ENCODE results near the gene COX6A2.
"Not testable (repeated sequence)": the region's sequence is repeated elsewhere in the genome, so short reads cannot be mapped to it uniquely, and the experiment has no call there.

Gene COX6A2

GRCh38 chr16:31438414-31438813 is 10.3 kb upstream of the COX6A2 start:
- no peak for DNase-seq (ENCODE audit: low read depth in 2 of 2)

GRCh38 chr16:31436221-31437045 is 8.3 kb upstream of the COX6A2 start:
- DNase-seq (ENCODE audit: low read depth in 2 of 2) = no peak

- DNase-seq (ENCODE audit: low read depth in 2 of 2) = no peak
Observed at GRCh38 chr16:31435341-31436220, 7.4 kb upstream of the COX6A2 start.

DNA sequence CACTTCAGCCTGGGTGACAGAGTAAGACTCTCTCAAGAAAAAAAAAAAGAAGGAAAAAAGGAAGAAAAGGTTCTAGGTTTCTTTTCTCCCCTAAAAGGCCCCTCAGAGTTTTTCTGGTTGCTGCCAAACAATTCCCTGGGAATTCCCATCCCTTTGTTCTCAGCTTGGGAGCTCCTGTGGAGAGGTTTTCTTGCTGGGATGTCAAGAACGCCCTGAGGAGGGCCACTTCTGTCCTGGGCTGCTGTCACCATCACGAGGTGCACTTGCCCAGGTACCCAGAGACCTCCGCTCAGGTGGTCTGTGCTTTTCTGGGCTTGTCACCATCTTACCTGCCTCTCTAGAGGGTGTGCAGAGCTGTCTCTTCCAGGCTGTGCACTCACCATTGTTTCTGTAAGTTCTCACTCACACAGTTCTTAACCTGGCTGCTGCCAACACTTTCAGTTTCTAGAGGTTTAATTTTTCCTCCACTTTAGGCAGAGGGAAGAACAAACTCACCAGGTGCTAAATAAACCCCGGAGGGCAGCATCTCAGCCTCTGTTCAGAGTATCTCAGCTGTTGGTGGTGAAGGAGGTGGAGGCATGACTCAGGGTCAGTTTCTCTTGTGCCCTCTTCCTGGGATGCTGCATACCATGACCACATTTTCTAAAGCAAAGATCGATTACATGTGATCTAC is 2.4 kb upstream of the COX6A2 start:
- DNase-seq (ENCODE audit: low read depth in 2 of 2) = no peak

GRCh38 chr16:31429796-31430195 is 1.6 kb upstream of the COX6A2 start:
- no peak for DNase-seq (ENCODE audit: low read depth in 2 of 2)

GRCh38 chr16:31429314-31429713 is 1.2 kb upstream of the COX6A2 start:
- no peak for DNase-seq (ENCODE audit: low read depth in 2 of 2)

GRCh38 chr16:31428638-31429247 is 583 bp upstream of the COX6A2 start:
- no peak for DNase-seq (ENCODE audit: low read depth in 2 of 2)

- peak; percentile 40 to 41 for DNase-seq (ENCODE audit: low read depth in 2 of 2)
Observed at GRCh38 chr16:31427441-31428278, 500 bp downstream of the COX6A2 start.

DNA sequence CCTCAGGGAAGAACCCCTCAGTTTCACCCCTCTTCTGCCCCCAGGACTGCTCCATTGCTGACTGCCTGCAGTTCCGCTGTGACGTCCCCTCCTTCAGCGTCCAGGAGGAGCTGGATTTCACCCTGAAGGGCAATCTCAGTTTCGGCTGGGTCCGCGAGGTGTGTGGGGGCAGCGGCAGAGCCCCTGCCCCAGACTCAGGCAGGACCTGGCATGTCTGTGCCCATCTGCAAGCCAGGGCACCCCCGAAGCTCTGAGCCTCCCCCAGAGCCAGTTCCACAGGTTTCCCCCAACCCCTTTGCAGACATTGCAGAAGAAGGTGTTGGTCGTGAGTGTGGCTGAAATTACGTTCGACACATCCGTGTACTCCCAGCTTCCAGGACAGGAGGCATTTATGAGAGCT is 4.4 kb downstream of the COX6A2 start:
- no peak for DNase-seq (ENCODE audit: low read depth in 2 of 2)

- DNase-seq (ENCODE audit: low read depth in 2 of 2) = no peak
Observed at GRCh38 chr16:31423241-31423640, 4.9 kb downstream of the COX6A2 start.

- peak; percentile 52 to 63 for DNase-seq (ENCODE audit: low read depth in 2 of 2)
Observed at GRCh38 chr16:31421587-31421986, 6.6 kb downstream of the COX6A2 start.

DNA sequence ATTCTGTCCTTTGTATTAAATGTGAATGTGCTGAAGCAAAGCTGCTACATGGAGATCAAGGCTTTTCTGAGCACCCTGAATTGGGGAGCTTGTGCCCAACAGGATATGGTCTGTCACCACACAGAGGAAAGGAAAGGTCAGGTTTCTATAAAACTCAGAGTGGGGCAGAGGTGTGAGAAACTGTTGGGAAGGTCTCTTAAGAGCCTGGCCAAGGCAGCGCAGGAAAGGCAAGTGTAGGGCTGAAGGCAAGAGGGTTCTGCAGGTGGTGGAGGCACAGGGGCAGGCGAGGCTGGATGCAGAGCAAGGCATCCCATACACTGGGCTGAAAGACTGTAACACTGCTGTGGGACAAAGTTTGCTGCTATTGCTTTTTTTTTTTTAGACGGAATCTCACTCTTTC is 8.1 kb downstream of the COX6A2 start:
- no peak for DNase-seq (ENCODE audit: low read depth in 2 of 2)

DNA sequence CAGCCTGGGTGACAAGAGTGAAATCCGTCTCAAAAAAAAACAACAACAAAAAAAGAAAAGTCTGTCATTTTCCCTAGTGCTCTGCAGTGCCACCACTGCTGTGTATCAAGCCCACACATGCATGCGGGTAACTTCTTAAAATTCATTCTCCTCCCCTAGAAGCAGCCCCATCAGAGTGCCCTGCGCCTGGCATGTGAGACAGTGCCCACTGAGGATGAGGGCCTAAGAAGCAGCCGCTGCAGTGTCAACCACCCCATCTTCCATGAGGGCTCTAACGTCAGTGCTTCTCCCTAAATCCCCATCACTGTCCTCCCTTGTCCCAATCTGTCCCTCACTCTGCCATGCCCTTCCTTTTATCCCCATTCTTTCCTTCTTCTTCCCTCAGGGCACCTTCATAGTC is 10.2 kb downstream of the COX6A2 start:
- DNase-seq (ENCODE audit: low read depth in 2 of 2) = no peak

- not testable (repeated sequence) for DNase-seq (ENCODE audit: low read depth in 2 of 2)
Observed at GRCh38 chr16:31417036-31417435, 11.1 kb downstream of the COX6A2 start.

DNA sequence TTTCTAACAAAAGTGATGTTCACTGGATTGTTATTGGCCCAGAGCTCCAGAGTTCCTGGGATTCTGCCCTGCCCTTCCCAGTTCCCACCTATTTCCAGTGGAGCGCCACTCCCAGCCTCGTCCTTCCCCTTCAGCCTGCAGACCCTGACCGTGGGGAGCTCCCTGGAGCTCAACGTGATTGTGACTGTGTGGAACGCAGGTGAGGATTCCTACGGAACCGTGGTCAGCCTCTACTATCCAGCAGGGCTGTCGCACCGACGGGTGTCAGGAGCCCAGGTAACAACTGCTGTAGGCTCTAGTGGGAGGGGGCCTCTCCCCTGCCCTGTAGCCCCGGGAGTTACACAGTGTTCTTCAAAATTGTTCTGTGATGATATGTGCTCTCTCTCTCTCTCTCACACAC is 11.8 kb downstream of the COX6A2 start:
- no peak for DNase-seq (ENCODE audit: low read depth in 2 of 2)

DNA sequence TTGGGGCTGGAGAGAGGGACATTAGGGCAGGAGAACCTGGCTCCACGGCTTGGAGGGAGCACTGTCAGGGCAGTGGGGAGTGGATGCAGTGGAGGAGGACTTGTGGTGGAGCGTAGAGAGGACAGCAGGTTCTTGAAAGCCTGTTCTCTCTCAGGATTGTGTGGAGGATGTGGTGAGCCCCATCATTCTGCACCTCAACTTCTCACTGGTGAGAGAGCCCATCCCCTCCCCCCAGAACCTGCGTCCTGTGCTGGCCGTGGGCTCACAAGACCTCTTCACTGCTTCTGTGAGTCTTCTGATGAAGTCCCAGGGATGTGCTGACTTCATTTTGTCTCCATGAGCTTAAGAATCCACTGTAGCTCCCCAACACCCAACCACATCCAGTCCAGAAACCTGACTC is 13.5 kb downstream of the COX6A2 start:
- no peak for DNase-seq (ENCODE audit: low read depth in 2 of 2)

- no peak for DNase-seq (ENCODE audit: low read depth in 2 of 2)
Observed at GRCh38 chr16:31413943-31414342, 14.2 kb downstream of the COX6A2 start.

GRCh38 chr16:31413381-31413780 is 14.8 kb downstream of the COX6A2 start:
- DNase-seq (ENCODE audit: low read depth in 2 of 2) = no peak

DNA sequence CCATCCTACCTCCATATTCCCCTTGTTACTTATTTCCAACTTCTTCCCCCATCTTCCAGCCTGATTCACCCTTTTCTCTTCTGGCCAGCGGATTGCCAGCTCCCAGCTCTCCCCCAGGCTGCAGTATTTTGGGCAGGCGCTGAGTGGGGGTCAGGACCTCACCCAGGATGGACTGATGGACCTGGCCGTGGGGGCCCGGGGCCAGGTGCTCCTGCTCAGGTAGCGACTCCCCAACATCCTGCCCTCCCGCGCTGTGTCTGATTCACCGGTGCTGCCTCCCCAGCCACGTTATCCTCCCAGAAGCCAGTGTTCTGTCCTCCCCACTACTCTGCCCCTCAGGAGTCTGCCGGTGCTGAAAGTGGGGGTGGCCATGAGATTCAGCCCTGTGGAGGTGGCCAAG is 15.4 kb downstream of the COX6A2 start:
- DNase-seq (ENCODE audit: low read depth in 2 of 2) = no peak

GRCh38 chr16:31411024-31411844 is 16.9 kb downstream of the COX6A2 start:
- no peak for DNase-seq (ENCODE audit: low read depth in 2 of 2)
